GM19468 (cell line): ENCODE data around the gene TMEM150A.
"Not testable (repeated sequence)": the region's sequence is repeated elsewhere in the genome, so short reads cannot be mapped to it uniquely, and the experiment has no call there.

Source experiments
- ATAC-seq: cut with Tn5 transposase; IDR thresholded peaks from one replicate; pipeline ENCODE4 v1.9.1; 2021; ENCODE audit warnings: mild to moderate bottlenecking, moderate library complexity, moderate number of reproducible peaks; ENCODE audit not compliant: unreplicated experiment; ENCODE audit errors: extremely low read depth

The TMEM150A gene

DNA sequence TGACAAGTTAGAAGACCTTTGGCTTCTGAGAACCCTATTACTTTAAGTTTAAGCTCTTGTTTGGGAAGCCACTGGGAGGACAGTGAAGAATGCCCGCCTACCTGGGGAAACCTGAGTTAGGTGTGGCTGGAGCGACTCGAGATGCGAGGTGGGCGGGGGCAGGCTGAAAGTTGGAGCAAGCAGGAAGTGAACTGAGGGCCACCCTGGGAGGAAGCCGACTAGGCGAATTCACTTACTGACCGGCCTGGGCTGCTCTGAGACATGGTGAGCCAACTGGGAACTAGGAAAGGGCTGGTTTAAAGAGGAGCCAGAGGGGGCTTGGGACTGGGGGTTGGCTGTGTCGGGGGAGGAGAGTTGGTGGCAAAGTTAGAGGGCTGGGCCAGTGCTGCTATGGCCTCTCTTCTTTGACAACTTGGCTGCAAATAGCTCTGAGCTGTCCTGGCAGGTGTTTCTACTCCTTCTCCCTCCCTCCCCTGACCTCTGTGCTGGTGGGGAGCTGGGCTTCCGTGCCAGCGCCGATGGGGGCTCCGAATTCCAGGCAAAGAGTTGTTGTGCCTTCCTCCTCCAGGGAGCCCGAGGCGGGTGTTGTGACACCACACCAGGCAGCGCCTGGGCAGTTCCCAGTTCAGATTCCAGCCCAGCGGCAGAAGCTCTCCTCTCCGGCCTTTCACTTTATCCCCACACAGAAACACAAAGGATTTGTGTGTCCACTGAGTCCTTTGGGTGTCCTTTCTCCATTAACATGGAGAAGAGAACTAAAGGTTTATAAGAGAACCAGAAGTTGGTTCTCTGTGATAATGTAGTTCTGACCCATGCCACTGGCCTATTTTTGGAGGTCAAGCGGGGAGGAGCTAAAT is 24.9 kb downstream of the TMEM150A start, which contains the start of gene VAMP8:
TSS of gene VAMP8 (plus strand) at position 201 of the 857 bp plus-strand sequence. CDS start at position 262, 61 bp downstream.
- peak; percentile 17 for ATAC-seq

DNA sequence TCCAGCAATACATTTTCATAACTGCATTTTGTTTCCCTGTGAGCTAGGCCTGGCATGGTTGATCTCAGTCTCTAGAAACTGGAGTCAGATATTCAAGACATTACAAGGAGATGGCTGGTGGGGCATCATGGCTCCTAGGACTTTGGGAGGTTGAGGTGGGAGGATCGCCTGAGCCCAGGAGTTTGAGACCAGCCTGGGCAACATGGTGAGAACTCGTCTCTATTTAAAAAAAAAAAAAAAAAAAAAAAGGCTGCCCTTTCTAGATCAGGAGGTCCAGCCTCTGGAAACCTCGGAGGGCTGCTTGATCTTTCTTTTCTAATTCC is 25.5 kb downstream of the TMEM150A start:
- ATAC-seq: no peak

- ATAC-seq: no peak
Observed at GRCh38 chr2:85575739-85576138, 26.8 kb downstream of the TMEM150A start.

GRCh38 chr2:85566265-85566664 is 36.2 kb downstream of the TMEM150A start:
- no peak for ATAC-seq

- no peak for ATAC-seq
Observed at GRCh38 chr2:85564144-85564563, 38.3 kb downstream of the TMEM150A start.

DNA sequence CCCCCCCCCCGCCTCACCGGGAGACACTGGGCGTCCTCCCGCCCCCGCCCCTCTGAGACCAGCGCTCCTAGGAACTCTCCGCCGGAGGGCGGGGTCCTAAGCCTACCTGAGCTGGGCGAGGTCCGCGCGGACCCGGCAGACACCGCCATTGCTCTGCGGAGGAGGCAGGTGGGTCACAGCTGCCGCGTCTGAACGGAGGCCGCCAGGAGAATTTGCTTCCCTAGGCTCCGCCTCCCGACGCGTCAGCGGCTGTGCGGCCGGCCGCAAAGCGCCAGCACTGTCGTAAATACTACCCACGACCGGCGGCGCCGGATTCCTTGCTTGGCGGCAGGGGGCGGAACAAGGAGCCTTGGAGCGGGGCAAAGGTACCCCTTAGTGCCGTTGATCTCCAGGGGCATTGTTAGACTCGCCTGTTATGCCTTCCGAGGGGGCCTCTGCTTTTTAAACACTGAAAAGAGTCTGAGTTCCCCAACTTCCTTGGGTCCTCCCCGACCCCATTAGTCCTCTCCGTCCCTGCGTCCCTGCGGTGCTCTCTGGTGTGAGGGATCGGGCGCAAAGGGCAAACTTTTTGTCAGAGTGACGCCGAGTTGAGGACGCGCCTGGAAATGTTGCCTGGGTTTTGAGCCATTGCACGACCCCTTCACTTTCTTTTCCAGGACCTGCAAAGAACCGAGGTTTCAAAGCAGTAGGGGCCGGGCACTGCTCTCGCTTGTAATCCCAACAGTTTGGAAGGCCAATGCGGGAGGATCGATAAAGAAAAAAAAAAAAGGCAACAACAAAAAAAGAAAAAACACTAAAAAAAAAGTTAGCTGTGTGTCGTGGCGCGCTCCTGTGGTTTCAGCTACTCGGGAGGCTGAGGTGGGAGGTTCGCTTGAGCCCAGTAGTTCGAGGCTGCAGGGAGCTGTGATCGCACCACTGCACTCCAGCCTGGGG is 41.0 kb downstream of the TMEM150A start, which contains the start of gene GGCX:
TSS of gene GGCX (minus strand) at position 214 of the 933 bp plus-strand sequence. CDS start at position 149, 65 bp downstream.
- peak; percentile 56 for ATAC-seq

GRCh38 chr2:85560812-85561279 is 41.7 kb downstream of the TMEM150A start:
- ATAC-seq: no peak

DNA sequence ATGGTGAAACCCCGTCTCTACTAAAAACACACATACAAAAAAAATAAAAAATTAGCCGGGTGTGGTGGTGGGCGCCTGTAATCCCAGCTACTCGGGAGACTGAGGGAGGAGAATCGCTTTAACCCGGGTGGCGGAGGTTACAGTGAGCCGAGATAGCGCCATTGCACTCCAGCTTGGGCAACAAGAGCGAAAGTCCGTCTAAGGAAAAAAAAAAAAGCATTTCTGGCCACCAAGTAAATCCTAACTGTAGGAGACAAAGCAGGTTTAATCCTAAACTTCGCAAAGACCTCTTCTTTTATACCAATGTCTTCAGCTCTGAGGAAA is 42.1 kb downstream of the TMEM150A start:
- not testable (repeated sequence) for ATAC-seq

DNA sequence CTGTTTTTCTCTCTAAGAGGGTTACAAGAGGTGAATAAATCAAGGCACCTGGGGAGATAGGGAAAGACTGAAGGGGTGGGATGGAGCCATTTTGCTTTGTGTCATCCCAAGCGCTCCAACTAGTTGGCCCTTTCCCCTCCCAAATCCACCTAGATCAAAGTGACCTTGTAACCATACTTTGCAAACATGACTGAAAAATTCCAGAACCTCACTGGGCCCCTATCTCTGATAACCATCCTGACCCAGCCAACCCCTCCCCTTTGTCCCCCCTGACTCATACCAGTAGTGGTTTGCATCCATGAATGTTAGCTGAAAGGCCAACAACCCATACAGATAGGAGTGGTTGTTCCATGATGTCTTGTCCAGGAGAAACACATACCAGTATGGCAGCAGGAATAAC is 44.3 kb downstream of the TMEM150A start:
- no peak for ATAC-seq

DNA sequence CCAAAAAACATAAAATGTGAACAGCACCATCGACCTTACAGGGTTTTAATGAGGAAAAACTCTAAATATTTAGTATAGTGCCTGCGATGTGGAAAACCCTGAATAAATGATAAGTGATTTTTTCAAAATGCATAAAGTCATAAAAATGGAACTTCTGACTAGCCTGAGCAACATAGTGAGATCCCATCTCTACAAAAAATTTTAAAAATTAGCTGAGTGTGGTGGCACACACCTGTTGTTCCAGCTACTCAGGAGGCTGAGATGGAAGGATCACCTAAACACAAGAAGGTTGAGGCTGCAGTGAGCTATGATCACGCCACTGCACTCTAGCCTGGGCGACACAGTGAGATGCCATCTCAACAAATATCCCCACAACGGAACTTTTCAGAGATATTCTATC is 45.4 kb downstream of the TMEM150A start:
- ATAC-seq: no peak

- ATAC-seq: no peak
Observed at GRCh38 chr2:85554980-85555612, 47.4 kb downstream of the TMEM150A start.

GRCh38 chr2:85553184-85553583 is 49.3 kb downstream of the TMEM150A start:
- no peak for ATAC-seq

- ATAC-seq: peak; percentile 39
Observed at GRCh38 chr2:85551698-85552678, 50.5 kb downstream of the TMEM150A start.

GRCh38 chr2:85550486-85550885 is 52.0 kb downstream of the TMEM150A start:
- ATAC-seq: no peak

DNA sequence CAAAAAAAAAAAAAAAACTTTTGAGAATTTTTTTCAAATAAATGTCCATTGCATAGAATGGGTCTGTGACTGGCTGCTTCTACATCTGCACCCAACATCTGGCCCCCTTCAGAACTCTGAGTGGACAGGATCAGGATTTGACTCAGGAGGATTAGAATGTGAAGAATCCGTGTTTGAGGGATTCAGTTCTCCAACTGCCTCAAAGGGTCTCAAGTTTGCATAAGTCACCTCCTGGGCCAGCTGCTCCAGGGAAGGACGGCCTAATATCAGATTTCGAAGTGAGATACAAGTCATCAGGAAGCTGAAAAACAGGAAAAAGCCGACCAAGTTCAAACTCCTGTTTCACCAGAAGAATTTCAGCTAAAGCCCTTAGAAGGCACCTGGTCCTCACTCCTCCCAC is 52.7 kb downstream of the TMEM150A start:
- no peak for ATAC-seq

DNA sequence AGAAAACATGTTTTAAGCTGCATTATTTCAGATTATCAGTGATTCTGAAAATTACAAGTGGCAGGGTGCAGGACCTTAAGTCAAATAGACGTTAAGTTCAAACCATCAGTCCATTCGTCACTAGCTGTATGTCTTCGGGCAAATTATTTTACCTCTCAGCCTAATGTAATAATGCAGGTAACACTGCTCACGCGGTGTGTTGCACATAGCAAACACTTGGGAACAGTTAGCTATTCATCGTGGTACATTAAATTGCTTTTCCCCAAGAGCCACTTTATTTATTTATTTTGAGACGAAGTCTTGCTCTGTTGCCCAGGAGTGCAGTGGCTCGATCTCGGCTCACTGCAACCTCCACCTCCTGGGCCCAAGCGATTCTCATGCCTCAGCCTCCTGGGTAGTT is 53.4 kb downstream of the TMEM150A start:
- no peak for ATAC-seq

- ATAC-seq: no peak
Observed at GRCh38 chr2:85548608-85548900, 53.9 kb downstream of the TMEM150A start.
